Lower leg skin (tissue), 3 donors: Measurements from ENCODE around the gene TSN.

Experiments used
- POLR2A ChIP-seq, 2 donors: fragments of 450-650 bp; IDR thresholded peaks; one replicate each; pipeline ENCODE4 v1.6.1; 2016 to 2017; ENCODE audit warnings: antibody characterized with exemption in 2 of 2, mild to moderate bottlenecking in 1 of 2, moderate library complexity in 1 of 2
- TF ChIP-seq, protein P1 (sequence below), 3 donors: fragments of 450-650 bp; IDR thresholded peaks; one replicate each; pipeline ENCODE4 v1.5.1; 2016; ENCODE audit warnings: antibody characterized with exemption in 3 of 3, mild to moderate bottlenecking in 3 of 3, moderate library complexity in 2 of 3

- TF ChIP-seq, protein P1, sequence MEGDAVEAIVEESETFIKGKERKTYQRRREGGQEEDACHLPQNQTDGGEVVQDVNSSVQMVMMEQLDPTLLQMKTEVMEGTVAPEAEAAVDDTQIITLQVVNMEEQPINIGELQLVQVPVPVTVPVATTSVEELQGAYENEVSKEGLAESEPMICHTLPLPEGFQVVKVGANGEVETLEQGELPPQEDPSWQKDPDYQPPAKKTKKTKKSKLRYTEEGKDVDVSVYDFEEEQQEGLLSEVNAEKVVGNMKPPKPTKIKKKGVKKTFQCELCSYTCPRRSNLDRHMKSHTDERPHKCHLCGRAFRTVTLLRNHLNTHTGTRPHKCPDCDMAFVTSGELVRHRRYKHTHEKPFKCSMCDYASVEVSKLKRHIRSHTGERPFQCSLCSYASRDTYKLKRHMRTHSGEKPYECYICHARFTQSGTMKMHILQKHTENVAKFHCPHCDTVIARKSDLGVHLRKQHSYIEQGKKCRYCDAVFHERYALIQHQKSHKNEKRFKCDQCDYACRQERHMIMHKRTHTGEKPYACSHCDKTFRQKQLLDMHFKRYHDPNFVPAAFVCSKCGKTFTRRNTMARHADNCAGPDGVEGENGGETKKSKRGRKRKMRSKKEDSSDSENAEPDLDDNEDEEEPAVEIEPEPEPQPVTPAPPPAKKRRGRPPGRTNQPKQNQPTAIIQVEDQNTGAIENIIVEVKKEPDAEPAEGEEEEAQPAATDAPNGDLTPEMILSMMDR (IDR thresholded peaks at IDR 0.05) = no peak
- TF ChIP-seq POLR2A (IDR thresholded peaks at IDR 0.05) = no peak
Measured at GRCh38 chr2:121783180-121783579, 27.7 kb downstream of the TSN start.
